OCI-LY3 (cell line): Measurements from ENCODE around the gene EPS8.

ENCODE experiments used
- CTCF ChIP-seq: fragments of 200-600, 300-600 bp; sonication (generic); IDR thresholded peaks from 2 replicates; pipeline ENCODE4 v1.5.1; 2014; ENCODE audit warnings: antibody characterized with exemption, low read length, low read depth
- EZH2phosphoT487 ChIP-seq: fragments of 200-600 bp; shearing (Covaris generic); IDR thresholded peaks from 2 replicates; pipeline ENCODE4 v1.6.1; 2018; ENCODE audit warnings: antibody characterized with exemption, mixed run types, low read depth

GRCh38 chr12:15608941-15609340 is 180.2 kb downstream of the EPS8 start:
- TF ChIP-seq CTCF (no peak), EZH2phosphoT487 (no peak)
